Spinal cord (tissue), 10 donors: ENCODE data around the gene OR4S2. TPM values are rescaled to one million over a fixed set of nuclear protein-coding genes. Genes with fewer than 3 reads are reported as not detected.
A peak's percentile ranks its signal among the peaks of the same experiment; 100 is the strongest.

Experiments used
- DNase-seq, 6 donors: peaks; one replicate each; pipeline versions ENCODE4 v3.0.0 to v3.0.0-alpha.2; 2013 to 2015; ENCODE audit warnings: low spot score in 6 of 6, low read depth in 4 of 6
- H3K27ac ChIP-seq: one replicate; pipeline ENCODE4 v1.5.1; 2013; ENCODE audit warnings: low read depth, low read length, control low read depth
- H3K27me3 ChIP-seq: one replicate; pipeline ENCODE4 v1.6.1; 2013; ENCODE audit warnings: low read length; ENCODE audit not compliant: control insufficient read depth, insufficient read depth
- H3K36me3 ChIP-seq: one replicate; pipeline ENCODE4 v1.6.1; 2013; ENCODE audit warnings: low read length; ENCODE audit not compliant: control insufficient read depth, insufficient read depth
- H3K4me1 ChIP-seq: one replicate; pipeline ENCODE4 v1.6.1; 2013; ENCODE audit warnings: low read length; ENCODE audit not compliant: control insufficient read depth, insufficient read depth
- H3K4me3 ChIP-seq: one replicate; pipeline ENCODE4 v1.5.1; 2013; ENCODE audit warnings: low read depth, low read length, control low read depth
- H3K9me3 ChIP-seq: one replicate; pipeline ENCODE4 v1.6.1; 2013; ENCODE audit warnings: low read length; ENCODE audit not compliant: control insufficient read depth, insufficient read depth
- WGBS: methylation state at CpG from one replicate; pipeline ENCODE4 v1.1.5; 2013; ENCODE audit warnings: missing lambda C conversion rate; ENCODE audit not compliant: insufficient coverage; 5-methylcytosine and 5-hydroxymethylcytosine counted together
- polyA plus RNA-seq, 2 donors: library from polyadenylated mRNA; unstranded; fragments of 120-200 nt; gene quantifications; one replicate each; pipeline ENCODE4 v1.2.1, GENCODE V29; 2013; ENCODE audit not compliant: insufficient read length in 2 of 2
- total RNA-seq, 2 donors: library from RNA; depleted of rRNA in 1 of 2; stranded (reverse); fragments of 120-200 nt in 1 of 2; fragments of >200 nt in 1 of 2; gene quantifications; one replicate each; pipeline versions ENCODE4 v1.2.3 to v1.2.4, GENCODE V29; 2013 to 2014
- donor health status: healthy.

OR4S2 gene
- total and polyA plus RNA-seq, 4 donors: not detected

DNA sequence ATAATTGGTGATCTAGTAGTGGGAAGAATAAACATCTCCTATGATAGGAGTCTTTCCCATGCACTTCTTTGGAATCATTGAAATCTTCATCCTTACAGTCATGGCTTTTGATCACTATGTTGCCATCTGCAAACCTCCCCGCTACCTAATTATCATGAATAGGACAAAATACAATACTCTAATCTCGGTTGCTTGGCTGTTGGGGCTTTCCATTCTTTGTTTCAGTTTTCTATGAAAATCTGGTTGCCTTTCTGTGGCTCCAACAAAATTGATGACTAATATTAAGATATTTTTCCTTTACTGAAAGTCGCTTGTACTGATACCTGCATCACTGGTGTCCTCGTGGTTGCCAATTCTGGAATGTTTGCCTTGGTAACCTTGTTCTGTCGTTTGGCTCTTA, 25.7 kb downstream of the OR4S2 start:
- DNase-seq: no peak
- H3K9me3 ChIP-seq: no peaks in the 10 kb centered on the region
- H3K4me1 ChIP-seq: no peaks in the 10 kb centered on the region
- 64% methylated on average over 2 of the region's 5 CpGs for WGBS
- H3K36me3 ChIP-seq: no peaks in the 10 kb centered on the region
- no peak overlapping the region for H3K27ac ChIP-seq
- H3K4me3 ChIP-seq: no peak overlapping the region
- no peaks in the 10 kb centered on the region for H3K27me3 ChIP-seq

DNA sequence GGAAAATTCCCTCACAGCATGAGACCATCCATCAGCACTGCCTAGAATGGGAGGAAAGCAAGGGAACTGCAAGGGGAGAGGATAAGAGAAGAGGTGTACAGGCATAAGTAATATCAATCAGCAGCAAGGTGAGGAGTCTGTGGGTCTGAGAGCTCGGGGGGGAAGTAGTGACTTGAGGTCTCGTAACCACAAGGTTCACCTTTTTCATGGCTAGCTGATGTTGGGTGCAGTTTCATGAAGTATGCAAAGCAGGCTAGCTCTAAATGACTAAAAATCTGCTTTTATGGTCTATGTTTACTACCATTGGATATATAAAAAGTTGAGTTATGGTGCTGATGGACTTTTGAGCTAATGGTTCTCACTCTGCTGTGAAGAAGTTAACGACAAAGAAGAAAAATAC, 49.7 kb downstream of the OR4S2 start:
- no peak overlapping the region for H3K27ac ChIP-seq
- peaks cover 11% of the 10 kb centered on the region for H3K9me3 ChIP-seq
- peak in 1 of 6 donors; percentile 0 for DNase-seq
- no peaks in the 10 kb centered on the region for H3K36me3 ChIP-seq
- H3K27me3 ChIP-seq: no peaks in the 10 kb centered on the region
- no peaks in the 10 kb centered on the region for H3K4me1 ChIP-seq
- WGBS: 83% methylated on average over 2 of the region's 3 CpGs
- H3K4me3 ChIP-seq: no peak overlapping the region

DNA sequence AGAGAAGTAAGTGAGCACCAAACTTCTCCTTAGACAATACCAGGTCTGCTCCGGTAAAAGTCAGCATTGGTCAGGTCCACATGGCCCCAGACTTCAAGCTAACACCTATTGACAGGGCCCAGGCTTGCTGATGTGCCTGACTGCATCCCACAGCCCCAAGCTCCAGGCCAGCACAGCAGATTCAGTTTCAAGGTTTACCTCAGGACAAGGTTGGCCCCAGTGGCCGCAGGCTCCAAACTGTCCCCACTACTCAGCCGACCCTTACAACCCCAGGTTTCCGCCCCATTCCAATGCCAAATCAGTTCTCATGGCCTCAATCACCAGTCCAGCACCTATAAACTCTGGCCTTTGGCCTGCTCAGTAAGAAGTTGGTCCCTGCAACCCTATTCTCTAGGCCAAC, 53.3 kb downstream of the OR4S2 start:
- Histone ChIP-seq H3K27ac (no peak overlapping the region), H3K9me3 (peaks cover 9% of the 10 kb centered on the region), H3K4me3 (no peak overlapping the region), H3K4me1 (no peaks in the 10 kb centered on the region), H3K27me3 (no peaks in the 10 kb centered on the region), H3K36me3 (no peaks in the 10 kb centered on the region)
- DNase-seq: no peak
- 68% methylated on average over 4 of the region's 4 CpGs for WGBS

Other genes starting within 250 kb of the OR4S2 start
- not detected for gene OR4C15, start 93.9 kb upstream of the OR4S2 start, total RNA-seq
- not detected for gene OR4C15, start 93.9 kb upstream of the OR4S2 start, polyA plus RNA-seq
- gene OR4C16, start 76.2 kb upstream of the OR4S2 start, total RNA-seq: not detected
- not detected for gene OR4C16, start 76.2 kb upstream of the OR4S2 start, polyA plus RNA-seq
- gene OR4C11, start 40.7 kb upstream of the OR4S2 start, total RNA-seq: not detected
- not detected for gene OR4C11, start 40.7 kb upstream of the OR4S2 start, polyA plus RNA-seq
- gene OR4P4, start 13.2 kb upstream of the OR4S2 start, total RNA-seq: not detected
- gene OR4P4, start 13.2 kb upstream of the OR4S2 start, polyA plus RNA-seq: under 1 TPM in 1 of 2 donors, not detected in 1; 0.15 TPM
- gene OR4C6, start 13.9 kb downstream of the OR4S2 start, total RNA-seq: not detected
- gene OR4C6, start 13.9 kb downstream of the OR4S2 start, polyA plus RNA-seq: not detected
- gene OR5D13, start 125.1 kb downstream of the OR4S2 start, total RNA-seq: not detected
- gene OR5D13, start 125.1 kb downstream of the OR4S2 start, polyA plus RNA-seq: not detected
- gene OR5D14, start 147.2 kb downstream of the OR4S2 start, total RNA-seq: not detected
- gene OR5D14, start 147.2 kb downstream of the OR4S2 start, polyA plus RNA-seq: not detected
- gene OR5L1, start 163.0 kb downstream of the OR4S2 start, total RNA-seq: not detected
- gene OR5L1, start 163.0 kb downstream of the OR4S2 start, polyA plus RNA-seq: not detected
- not detected for gene OR5D18, start 171.3 kb downstream of the OR4S2 start, total RNA-seq
- not detected for gene OR5D18, start 171.3 kb downstream of the OR4S2 start, polyA plus RNA-seq
- gene OR5L2, start 178.9 kb downstream of the OR4S2 start, total RNA-seq: not detected
- gene OR5L2, start 178.9 kb downstream of the OR4S2 start, polyA plus RNA-seq: not detected
- not detected for gene OR5D16, start 190.4 kb downstream of the OR4S2 start, total RNA-seq
- not detected for gene OR5D16, start 190.4 kb downstream of the OR4S2 start, polyA plus RNA-seq
- gene TRIM51, start 235.0 kb downstream of the OR4S2 start, total RNA-seq: not detected
- not detected for gene TRIM51, start 235.0 kb downstream of the OR4S2 start, polyA plus RNA-seq